Sigmoid colon (tissue), 3 donors: ENCODE measurements around the gene TTI1.

Experiments used
- POLR2A ChIP-seq, 2 donors: fragments of 450-650 bp; IDR thresholded peaks; one replicate each; pipeline ENCODE4 v1.6.1; 2016; ENCODE audit warnings: antibody characterized with exemption in 2 of 2, mild to moderate bottlenecking in 2 of 2, moderate library complexity in 2 of 2
- TF ChIP-seq, protein P1 (sequence below), 4 experiments: fragments of 450-650 bp in 3 of 4; fragments of 200-600 bp in 1 of 4; IDR thresholded peaks; one replicate each; pipeline ENCODE4 v1.5.1; 2016 to 2019; ENCODE audit warnings: antibody characterized with exemption in 4 of 4, mild to moderate bottlenecking in 3 of 4, moderate library complexity in 2 of 4

DNA sequence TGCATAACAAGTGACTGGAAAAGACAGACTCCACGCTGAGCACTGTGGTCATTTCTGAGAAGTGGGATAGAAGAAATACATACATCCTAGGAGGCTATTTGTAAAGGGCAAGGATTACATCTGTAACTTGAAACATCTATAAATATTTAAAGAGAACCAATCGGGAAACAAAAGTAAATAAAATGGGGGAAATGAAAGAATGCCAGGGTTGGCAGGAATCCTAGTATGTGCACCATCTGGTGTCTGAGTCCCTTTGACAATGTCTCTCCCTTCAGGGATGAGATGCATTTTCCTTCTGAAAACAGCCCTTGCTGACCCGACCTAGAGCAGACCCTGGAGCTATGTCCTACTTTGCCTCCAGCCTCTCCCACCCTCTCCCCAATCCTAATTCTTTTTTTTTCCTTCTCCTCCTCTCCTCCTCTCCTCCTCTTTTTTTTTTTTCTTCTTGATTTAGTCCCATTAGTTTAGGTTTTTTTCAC is 77.1 kb downstream of the TTI1 start:
- TF ChIP-seq POLR2A (IDR thresholded peaks at IDR 0.05), result no peak
- TF ChIP-seq, protein P1, sequence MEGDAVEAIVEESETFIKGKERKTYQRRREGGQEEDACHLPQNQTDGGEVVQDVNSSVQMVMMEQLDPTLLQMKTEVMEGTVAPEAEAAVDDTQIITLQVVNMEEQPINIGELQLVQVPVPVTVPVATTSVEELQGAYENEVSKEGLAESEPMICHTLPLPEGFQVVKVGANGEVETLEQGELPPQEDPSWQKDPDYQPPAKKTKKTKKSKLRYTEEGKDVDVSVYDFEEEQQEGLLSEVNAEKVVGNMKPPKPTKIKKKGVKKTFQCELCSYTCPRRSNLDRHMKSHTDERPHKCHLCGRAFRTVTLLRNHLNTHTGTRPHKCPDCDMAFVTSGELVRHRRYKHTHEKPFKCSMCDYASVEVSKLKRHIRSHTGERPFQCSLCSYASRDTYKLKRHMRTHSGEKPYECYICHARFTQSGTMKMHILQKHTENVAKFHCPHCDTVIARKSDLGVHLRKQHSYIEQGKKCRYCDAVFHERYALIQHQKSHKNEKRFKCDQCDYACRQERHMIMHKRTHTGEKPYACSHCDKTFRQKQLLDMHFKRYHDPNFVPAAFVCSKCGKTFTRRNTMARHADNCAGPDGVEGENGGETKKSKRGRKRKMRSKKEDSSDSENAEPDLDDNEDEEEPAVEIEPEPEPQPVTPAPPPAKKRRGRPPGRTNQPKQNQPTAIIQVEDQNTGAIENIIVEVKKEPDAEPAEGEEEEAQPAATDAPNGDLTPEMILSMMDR (IDR thresholded peaks at IDR 0.05), result no peak
